Heart left ventricle (tissue), 16 donors: ENCODE measurements around the gene HSPA4. TPM values are rescaled to one million over a fixed set of nuclear protein-coding genes. Genes with fewer than 3 reads are reported as not detected.
A peak's percentile ranks its signal among the peaks of the same experiment; 100 is the strongest.

Experiments used
- ATAC-seq, 4 donors: fragments of 200-7000 bp; cut with Tn5 transposase; one replicate each; pipeline ENCODE4 v1.9.1; 2020 to 2022; ENCODE audit warnings: moderate library complexity in 4 of 4, mild to moderate bottlenecking in 3 of 4, moderate number of reproducible peaks in 1 of 4
- DNase-seq, 5 donors: peaks; one replicate each; pipeline ENCODE4 v3.0.0-alpha.2; 2020
- H3K27ac ChIP-seq, 12 donors: fragments of 200-600 bp; sonication (generic) in 4 of 12; one replicate each; pipeline versions ENCODE4 v1.5.0 to v1.8.0; 2016 to 2022; ENCODE audit warnings: mild to moderate bottlenecking in 2 of 12
- H3K27me3 ChIP-seq, 9 donors: fragments of 200-600 bp; sonication (generic) in 2 of 9; one replicate each; pipeline versions ENCODE4 v1.5.1 to v1.8.0; 2016 to 2022; ENCODE audit warnings: mild to moderate bottlenecking in 3 of 9
- H3K36me3 ChIP-seq, 9 donors: fragments of 200-600 bp; sonication (generic) in 2 of 9; one replicate each; pipeline versions ENCODE4 v1.5.0 to v1.8.0; 2018 to 2022; ENCODE audit warnings: mild to moderate bottlenecking in 2 of 9
- H3K4me1 ChIP-seq, 12 donors: fragments of 200-600 bp; sonication (generic) in 4 of 12; one replicate each; pipeline versions ENCODE4 v1.5.0 to v1.8.0; 2016 to 2022; ENCODE audit warnings: mild to moderate bottlenecking in 3 of 12
- H3K4me3 ChIP-seq, 12 donors: fragments of 200-600 bp; sonication (generic) in 4 of 12; one replicate each; pipeline versions ENCODE4 v1.5.0 to v1.8.0; 2017 to 2022; ENCODE audit warnings: mild to moderate bottlenecking in 9 of 12, moderate library complexity in 4 of 12
- H3K9me3 ChIP-seq, 12 donors: fragments of 200-600 bp; sonication (generic) in 4 of 12; one replicate each; pipeline versions ENCODE4 v1.5.0 to v1.8.0; 2016 to 2022; ENCODE audit warnings: mild to moderate bottlenecking in 1 of 12
- POLR2A ChIP-seq, 2 donors: fragments of 450-650 bp; IDR thresholded peaks; one replicate each; pipeline ENCODE4 v1.6.1; 2017; ENCODE audit warnings: antibody characterized with exemption in 2 of 2, mild to moderate bottlenecking in 2 of 2, moderate library complexity in 2 of 2
- WGBS, 4 donors: extraction: QIAGEN DNeasy Blood & Tissue Kit in 2 of 4; methylation state at CpG; one replicate each; pipeline versions ENCODE4 v1.1.5 to v1.1.7; 2013 to 2018; 5-methylcytosine and 5-hydroxymethylcytosine counted together
- intact Hi-C, 10 donors: fragments of 100-400 bp; cut with DNase I; formaldehyde crosslinking; loops; one replicate each; pipeline versions ENCODE4 v1.11.1 to v1.14.2; 2022
- polyA plus RNA-seq, 2 donors: library from polyadenylated mRNA; stranded (reverse); fragments of 200-250 nt; gene quantifications; one replicate each; pipeline ENCODE4 v1.2.3, GENCODE V29; 2013
- total RNA-seq, 9 donors: library from RNA; depleted of rRNA in 2 of 9; stranded (reverse); fragments of >200 nt in 2 of 9; fragmentation: NEBNext Ultra II Directional in 3 of 9; extraction: Animal tissue kit (Norgen Biotek cat#: 25700) in 3 of 9; gene quantifications; one replicate each; pipeline versions ENCODE4 v1.1.0 to v1.2.4, GENCODE V29; 2016 to 2023
- TF ChIP-seq, protein P1 (sequence below), 12 donors: fragments of 200-600 bp; sonication (generic) in 4 of 12; IDR thresholded peaks; one replicate each; pipeline versions ENCODE4 v1.5.0 to v1.8.0; 2018 to 2022; ENCODE audit warnings: antibody characterized with exemption in 12 of 12, mild to moderate bottlenecking in 5 of 12
- donor health status: ischemic (EF 13 %, LVEDD 7.1; RV severe dilation, severe dysfunction).
- donor health status: healthy with polysubstance abuse.
- donor health status: DM: no; HTN: yes; CAD: no.
- donor health status: DM: no; HTN: no; CAD: no.
- donor health status: ischemic (EF 25% LVEDD 6.9; RV normal size, moderate dysfunction).
- donor health status: ischemic (EF 25% LVEDD 5.7; RV mildly dilated, moderate dysfunction).
- donor health status: healthy.
- donor health status: DM: yes; HTN: yes; CAD: no.
- donor health status: ischemic (EF 35%, LVEDD 5.7; RV mildly dilated, moderate dysfunction).
- donor health status: nonischemic (EF 11% LVEDD 7.7; RV severe dilation, severe dysfunction).
- donor health status: DM: yes; HTN: yes; CAD: no.
- donor health status: PGD.
- donor health status: ischemic (EF 29% LVEDD 5.4; RV normal size, mild dysfunction).
- donor health status: nonischemic (EF 23%, LVEDD 6.1; RV moderate dilation, normal function).

HSPA4 gene
- total and polyA plus RNA-seq, 11 donors, result 57.5 to 132 (median 98.5) TPM

GRCh38 chr5:133147815-133148567, 96.2 kb downstream of the HSPA4 start:
- DNase-seq (no peak), ATAC-seq (peak in 1 of 4 donors; percentile 50)
- TF ChIP-seq, protein P1, sequence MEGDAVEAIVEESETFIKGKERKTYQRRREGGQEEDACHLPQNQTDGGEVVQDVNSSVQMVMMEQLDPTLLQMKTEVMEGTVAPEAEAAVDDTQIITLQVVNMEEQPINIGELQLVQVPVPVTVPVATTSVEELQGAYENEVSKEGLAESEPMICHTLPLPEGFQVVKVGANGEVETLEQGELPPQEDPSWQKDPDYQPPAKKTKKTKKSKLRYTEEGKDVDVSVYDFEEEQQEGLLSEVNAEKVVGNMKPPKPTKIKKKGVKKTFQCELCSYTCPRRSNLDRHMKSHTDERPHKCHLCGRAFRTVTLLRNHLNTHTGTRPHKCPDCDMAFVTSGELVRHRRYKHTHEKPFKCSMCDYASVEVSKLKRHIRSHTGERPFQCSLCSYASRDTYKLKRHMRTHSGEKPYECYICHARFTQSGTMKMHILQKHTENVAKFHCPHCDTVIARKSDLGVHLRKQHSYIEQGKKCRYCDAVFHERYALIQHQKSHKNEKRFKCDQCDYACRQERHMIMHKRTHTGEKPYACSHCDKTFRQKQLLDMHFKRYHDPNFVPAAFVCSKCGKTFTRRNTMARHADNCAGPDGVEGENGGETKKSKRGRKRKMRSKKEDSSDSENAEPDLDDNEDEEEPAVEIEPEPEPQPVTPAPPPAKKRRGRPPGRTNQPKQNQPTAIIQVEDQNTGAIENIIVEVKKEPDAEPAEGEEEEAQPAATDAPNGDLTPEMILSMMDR (IDR thresholded peaks at IDR 0.05), result no peak
- TF ChIP-seq POLR2A (IDR thresholded peaks at IDR 0.05), result no peak
- Histone ChIP-seq H3K4me1 (peaks cover 0 to 5% (median 0%) of the 10 kb centered on the region in 12 donors), H3K4me3 (no peak overlapping the region), H3K27me3 (no peaks in the 10 kb centered on the region), H3K36me3 (no peaks in the 10 kb centered on the region), H3K9me3 (no peaks in the 10 kb centered on the region), H3K27ac (no peak overlapping the region)
- intact Hi-C loops, result no loop called here
- WGBS, 4 donors, result 81 to 87% (median 83%) methylated on average over 4 to 7 of the region's 7 CpGs

DNA sequence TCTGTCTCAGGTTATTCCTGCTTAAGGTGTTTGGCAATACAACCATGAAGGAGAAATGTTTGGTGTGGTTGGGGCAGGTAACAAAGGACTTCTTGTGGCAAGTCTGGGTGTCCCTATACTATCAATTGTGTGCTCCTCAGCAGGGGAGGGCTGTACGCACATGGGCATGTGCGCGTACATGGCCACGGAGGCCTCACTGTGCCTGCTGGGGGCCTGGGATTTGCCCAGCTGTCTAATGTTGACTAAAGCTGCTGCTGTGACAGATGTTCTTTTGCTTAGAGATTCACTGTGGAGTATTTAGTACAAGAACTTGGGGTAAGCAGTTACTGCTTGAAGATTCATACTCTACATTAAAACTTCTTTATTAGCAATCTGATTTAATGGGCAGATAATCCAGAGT, 97.5 kb downstream of the HSPA4 start:
- ATAC-seq (no peak), DNase-seq (no peak)
- Histone ChIP-seq H3K9me3 (no peaks in the 10 kb centered on the region), H3K4me1 (peaks cover 0 to 5% (median 0%) of the 10 kb centered on the region in 12 donors), H3K27ac (no peak overlapping the region), H3K27me3 (no peaks in the 10 kb centered on the region), H3K36me3 (no peaks in the 10 kb centered on the region), H3K4me3 (no peak overlapping the region)
- TF ChIP-seq POLR2A (IDR thresholded peaks at IDR 0.05), result no peak
- TF ChIP-seq, protein P1 (IDR thresholded peaks at IDR 0.05), result no peak
- intact Hi-C loops, result no loop called here
- WGBS, 4 donors, result 89 to 93% (median 91%) methylated on average over 4 of the region's 4 CpGs

GRCh38 chr5:133150909-133151544, 99.2 kb downstream of the HSPA4 start:
- 90 to 97% (median 95%) methylated on average over 6 of the region's 6 CpGs for WGBS, 4 donors
- H3K9me3 ChIP-seq, result no peaks in the 10 kb centered on the region
- H3K27me3 ChIP-seq, result no peaks in the 10 kb centered on the region
- H3K4me3 ChIP-seq, result no peak overlapping the region
- H3K27ac ChIP-seq, result no peak overlapping the region
- no peaks in the 10 kb centered on the region for H3K36me3 ChIP-seq
- H3K4me1 ChIP-seq, result peaks cover 0 to 5% (median 0%) of the 10 kb centered on the region in 12 donors
- no peak for ATAC-seq
- TF ChIP-seq, protein P1 (IDR thresholded peaks at IDR 0.05), result no peak
- no peak for TF ChIP-seq POLR2A (IDR thresholded peaks at IDR 0.05)
- no peak for DNase-seq
- intact Hi-C loops, result no loop called here

DNA sequence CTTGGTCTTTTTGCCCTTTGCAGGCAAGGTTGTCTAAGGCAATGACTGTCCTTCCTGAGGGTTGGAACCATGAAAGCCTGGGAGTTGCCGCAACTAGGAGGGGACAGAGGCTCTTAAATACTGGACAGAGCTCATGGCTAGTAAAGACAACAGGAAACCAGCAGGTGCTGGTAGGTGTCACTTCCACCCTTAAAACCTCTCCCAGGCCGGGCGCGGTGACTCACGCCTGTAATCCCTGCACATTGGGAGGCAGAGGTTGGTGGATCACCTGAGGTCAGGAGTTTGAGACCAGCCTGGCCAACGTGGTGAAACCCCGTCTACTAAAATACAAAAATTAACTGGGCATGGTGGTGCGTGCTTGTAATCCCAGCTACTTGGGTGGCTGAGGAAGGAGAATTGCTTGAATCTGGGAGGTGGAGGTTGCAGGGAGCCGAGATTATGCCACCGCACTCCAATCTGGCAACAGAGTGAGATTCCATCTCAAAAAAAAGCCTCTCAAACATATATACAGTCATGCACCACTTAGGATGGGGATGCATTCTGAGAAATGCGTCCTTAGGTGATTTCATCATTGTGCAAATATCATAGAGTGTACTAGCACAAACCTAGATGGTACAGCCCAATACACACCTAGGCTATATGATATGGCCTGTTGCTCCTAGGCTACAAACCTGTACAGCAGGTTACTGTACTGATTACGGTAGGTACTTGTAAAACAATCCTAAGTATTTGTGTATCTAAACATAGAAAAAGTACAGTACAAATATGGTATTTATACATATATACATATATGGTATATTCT, 102.7 kb downstream of the HSPA4 start:
- Histone ChIP-seq H3K9me3 (no peaks in the 10 kb centered on the region), H3K27me3 (no peaks in the 10 kb centered on the region), H3K4me3 (no peak overlapping the region), H3K27ac (no peak overlapping the region), H3K4me1 (no peaks in the 10 kb centered on the region), H3K36me3 (no peaks in the 10 kb centered on the region)
- DNase-seq (no peak), ATAC-seq (no peak)
- intact Hi-C loops, result no loop called here
- WGBS, 4 donors, result 91 to 95% (median 92%) methylated on average over 12 of the region's 12 CpGs
- TF ChIP-seq, protein P1 (IDR thresholded peaks at IDR 0.05), result no peak
- no peak for TF ChIP-seq POLR2A (IDR thresholded peaks at IDR 0.05)
